K562 (cell line): ENCODE measurements around the gene KRTAP5-7.
"Not testable (repeated sequence)": the region's sequence is repeated elsewhere in the genome, so short reads cannot be mapped to it uniquely, and the experiment has no call there.

Experiments
- FOS ChIP-seq: IDR thresholded peaks from 3 replicates; pipeline ENCODE4 v1.6.1; 2011; ENCODE audit not compliant: insufficient read length; ENCODE audit errors: extremely low read depth
- HDAC3 ChIP-seq: fragments of 450-650 bp; IDR thresholded peaks from 2 replicates; pipeline ENCODE4 v1.6.1; 2018; ENCODE audit warnings: borderline replicate concordance, mild to moderate bottlenecking, moderate library complexity; ENCODE audit not compliant: partially characterized antibody
- IRF2 ChIP-seq: sonication (generic); formaldehyde crosslinking; IDR thresholded peaks from 2 replicates; pipeline ENCODE4 v1.8.1; 2022; ENCODE audit warnings: mild to moderate bottlenecking, missing genetic modification reagents
- MAX ChIP-seq: sonication (generic); formaldehyde crosslinking; IDR thresholded peaks from 2 replicates; pipeline ENCODE4 v1.9.0; 2022; ENCODE audit warnings: mild to moderate bottlenecking, missing genetic modification reagents
- PHF21A ChIP-seq: fragments of 450-650 bp; IDR thresholded peaks from 2 replicates; pipeline ENCODE4 v1.6.1; 2017; ENCODE audit warnings: low read depth, borderline replicate concordance
- POLR2A ChIP-seq: fragments of 450-650 bp; conservative IDR thresholded peaks from 2 replicates; pipeline ENCODE4 v1.6.1; 2016
- POLR3A ChIP-seq: IDR thresholded peaks from 2 replicates; pipeline ENCODE4 v1.6.1; 2011; ENCODE audit warnings: borderline replicate concordance, mild to moderate bottlenecking, moderate library complexity; ENCODE audit not compliant: insufficient read length, insufficient read depth; ENCODE audit errors: extremely low read depth
- RBM22 ChIP-seq: fragments of 200-400 bp; formaldehyde crosslinking; IDR thresholded peaks from 2 replicates; pipeline ENCODE4 v1.6.1; 2018; ENCODE audit warnings: low read length, low read depth; ENCODE audit not compliant: poor library complexity, severe bottlenecking
- SNRNP70 ChIP-seq: fragments of 200-400 bp; formaldehyde crosslinking; optimal IDR thresholded peaks from 2 replicates; pipeline ENCODE3; 2017; ENCODE audit warnings: low read depth, low read length
- ZNF232 ChIP-seq: sonication (generic); formaldehyde crosslinking; IDR thresholded peaks from 2 replicates; pipeline ENCODE4 v1.8.0; 2022; ENCODE audit warnings: mild to moderate bottlenecking, missing genetic modification reagents
- TF ChIP-seq, protein P1 (sequence below): fragments of 450-650 bp; IDR thresholded peaks from 2 replicates; pipeline ENCODE4 v1.6.1; 2016; ENCODE audit warnings: antibody characterized with exemption

GRCh38 chr11:71576688-71577465 is 49.8 kb downstream of the KRTAP5-7 start:
- not testable (repeated sequence) for TF ChIP-seq HDAC3; PHF21A; SNRNP70; ZNF232 (CRISPR knock-in tag); POLR3A; POLR2A; RBM22; FOS; MAX; IRF2 (CRISPR knock-in tag)
- TF ChIP-seq, protein P1, sequence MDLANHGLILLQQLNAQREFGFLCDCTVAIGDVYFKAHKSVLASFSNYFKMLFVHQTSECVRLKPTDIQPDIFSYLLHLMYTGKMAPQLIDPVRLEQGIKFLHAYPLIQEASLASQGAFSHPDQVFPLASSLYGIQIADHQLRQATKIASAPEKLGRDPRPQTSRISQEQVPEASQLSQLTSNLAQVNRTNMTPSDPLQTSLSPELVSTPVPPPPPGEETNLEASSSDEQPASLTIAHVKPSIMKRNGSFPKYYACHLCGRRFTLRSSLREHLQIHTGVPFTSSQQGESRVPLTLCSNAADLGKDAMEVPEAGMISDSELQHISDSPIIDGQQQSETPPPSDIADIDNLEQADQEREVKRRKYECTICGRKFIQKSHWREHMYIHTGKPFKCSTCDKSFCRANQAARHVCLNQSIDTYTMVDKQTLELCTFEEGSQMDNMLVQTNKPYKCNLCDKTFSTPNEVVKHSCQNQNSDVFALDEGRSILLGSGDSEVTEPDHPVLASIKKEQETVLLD: not testable (repeated sequence)
